ENCODE measurements around the gene INAFM2.

DNA sequence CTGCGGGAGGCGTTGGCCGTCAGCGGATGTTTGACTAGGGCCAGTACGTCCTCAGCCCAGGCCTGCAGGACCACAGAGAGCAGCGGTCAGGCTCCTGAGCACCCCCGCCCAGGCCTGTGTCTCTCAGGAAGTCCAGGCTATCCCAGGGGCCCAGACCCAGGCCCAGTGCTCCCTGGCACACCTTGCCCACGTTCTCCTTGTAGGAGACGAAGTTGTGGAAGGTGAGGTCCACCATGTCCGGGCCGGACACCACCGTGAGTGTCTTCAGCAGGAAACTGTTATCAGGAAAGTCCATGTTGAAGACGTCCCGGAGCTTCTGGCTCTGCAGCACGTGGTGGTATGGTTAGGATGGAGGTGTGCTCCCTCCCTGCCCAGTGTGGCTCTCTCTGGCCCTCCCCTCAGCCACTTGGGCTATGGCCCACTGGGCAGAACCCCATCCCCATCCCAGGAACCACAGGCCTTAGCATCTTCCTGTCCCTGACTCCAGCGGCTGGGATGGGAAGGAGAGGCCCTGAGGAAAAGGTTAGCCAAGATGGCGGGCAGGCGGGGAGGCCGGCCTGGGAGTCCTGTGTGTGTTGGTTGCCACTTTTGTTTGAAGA, 21.1 kb upstream of the INAFM2 start:
- TF ChIP-seq, protein P1, sequence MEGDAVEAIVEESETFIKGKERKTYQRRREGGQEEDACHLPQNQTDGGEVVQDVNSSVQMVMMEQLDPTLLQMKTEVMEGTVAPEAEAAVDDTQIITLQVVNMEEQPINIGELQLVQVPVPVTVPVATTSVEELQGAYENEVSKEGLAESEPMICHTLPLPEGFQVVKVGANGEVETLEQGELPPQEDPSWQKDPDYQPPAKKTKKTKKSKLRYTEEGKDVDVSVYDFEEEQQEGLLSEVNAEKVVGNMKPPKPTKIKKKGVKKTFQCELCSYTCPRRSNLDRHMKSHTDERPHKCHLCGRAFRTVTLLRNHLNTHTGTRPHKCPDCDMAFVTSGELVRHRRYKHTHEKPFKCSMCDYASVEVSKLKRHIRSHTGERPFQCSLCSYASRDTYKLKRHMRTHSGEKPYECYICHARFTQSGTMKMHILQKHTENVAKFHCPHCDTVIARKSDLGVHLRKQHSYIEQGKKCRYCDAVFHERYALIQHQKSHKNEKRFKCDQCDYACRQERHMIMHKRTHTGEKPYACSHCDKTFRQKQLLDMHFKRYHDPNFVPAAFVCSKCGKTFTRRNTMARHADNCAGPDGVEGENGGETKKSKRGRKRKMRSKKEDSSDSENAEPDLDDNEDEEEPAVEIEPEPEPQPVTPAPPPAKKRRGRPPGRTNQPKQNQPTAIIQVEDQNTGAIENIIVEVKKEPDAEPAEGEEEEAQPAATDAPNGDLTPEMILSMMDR (IDR thresholded peaks at IDR 0.05; ENCODE audit: low read depth, low read length, poor library complexity, severe bottlenecking): no peak
- TF ChIP-seq EZH2phosphoT487 (IDR thresholded peaks at IDR 0.05; ENCODE audit: borderline replicate concordance, low read length): no peak
